SK-N-MC (cell line): ENCODE data around the gene ACTL8.

ENCODE experiments used
- DNase-seq: peaks from one replicate; pipeline ENCODE4 v3.0.0-alpha.2; 2011; ENCODE audit warnings: low read depth, low spot score
- H3K27ac ChIP-seq: fragments of 200-600 bp; sonication (generic); 2 replicates; pipeline ENCODE4 v1.5.1; 2016; ENCODE audit warnings: mixed run types
- H3K36me3 ChIP-seq: fragments of 200-600 bp; sonication (generic); 2 replicates; pipeline ENCODE4 v1.6.1; 2017; ENCODE audit warnings: antibody characterized with exemption, low read length, mixed read lengths; ENCODE audit not compliant: insufficient read depth
- H3K4me3 ChIP-seq: fragments of 200-600 bp; sonication (generic); 2 replicates; pipeline ENCODE4 v1.5.1; 2016
- H3K9ac ChIP-seq: fragments of 200-600 bp; sonication (generic); 2 replicates; pipeline ENCODE4 v1.8.0; 2017; ENCODE audit warnings: mixed run types, mixed read lengths; ENCODE audit not compliant: insufficient read length
- H3K9me3 ChIP-seq: fragments of 200-600 bp; sonication (generic); 2 replicates; pipeline ENCODE4 v1.6.1; 2017; ENCODE audit warnings: low read depth, mild to moderate bottlenecking, antibody characterized with exemption, low read length, moderate library complexity, mixed read lengths
- EZH2 ChIP-seq: fragments of 200-600 bp; sonication (generic); IDR thresholded peaks from one replicate; pipeline ENCODE4 v1.6.1; 2017; ENCODE audit warnings: antibody characterized with exemption
- FOXP2 ChIP-seq: optimal IDR thresholded peaks from 2 replicates; pipeline ENCODE3; 2011; ENCODE audit warnings: mild to moderate bottlenecking, moderate library complexity; ENCODE audit not compliant: insufficient read depth; ENCODE audit errors: extremely low read length, control extremely low read depth
- POLR2AphosphoS5 ChIP-seq: IDR thresholded peaks from 2 replicates; pipeline ENCODE4 v1.6.1; 2012; ENCODE audit warnings: mild to moderate bottlenecking, low read depth, low read length, borderline replicate concordance

ACTL8 gene, protein sequence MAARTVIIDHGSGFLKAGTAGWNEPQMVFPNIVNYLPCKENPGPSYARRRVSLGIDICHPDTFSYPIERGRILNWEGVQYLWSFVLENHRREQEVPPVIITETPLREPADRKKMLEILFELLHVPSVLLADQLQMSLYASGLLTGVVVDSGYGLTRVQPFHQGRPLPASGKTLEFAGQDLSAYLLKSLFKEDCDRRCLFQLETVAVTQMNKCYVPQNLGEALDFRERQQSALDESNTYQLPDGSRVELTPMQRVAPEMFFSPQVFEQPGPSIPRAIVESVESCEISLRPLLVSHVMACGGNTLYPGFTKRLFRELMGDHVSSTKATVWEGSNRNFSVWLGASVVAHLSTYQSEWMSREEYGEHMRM

DNA sequence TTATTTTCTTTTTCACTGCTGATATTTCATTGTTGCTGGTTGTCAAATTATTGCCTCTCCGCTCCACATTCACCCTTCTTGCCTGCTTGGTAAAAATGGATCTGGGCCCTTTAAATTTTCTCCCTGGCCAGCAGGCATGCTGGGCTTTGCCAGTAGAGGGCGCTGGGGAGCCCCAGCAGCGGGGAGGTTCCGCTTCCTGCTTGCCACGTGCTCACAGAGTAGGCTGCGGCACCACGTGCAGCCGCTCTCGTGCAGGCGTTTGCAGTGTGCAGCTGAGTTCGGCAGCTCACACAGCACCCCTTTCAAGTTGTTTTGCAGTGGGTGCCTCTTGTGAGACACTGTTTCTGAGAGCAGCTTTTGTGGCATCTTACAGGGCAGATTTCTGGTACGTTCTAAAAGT, at the start of gene ACTL8:
Gene ACTL8, plus strand, starts transcription at position 214 of the 400 bp plus-strand sequence. CDS start 67,676 bp downstream, outside the sequence.
- Histone ChIP-seq H3K4me3 (no peak within 1 kb of the TSS), H3K36me3 (no peaks in the 10 kb centered on the region), H3K9me3 (no peaks in the 10 kb centered on the region; the same call in 1 of the 2 replicates), H3K27ac (no peak within 1 kb of the TSS), H3K9ac (no peak within 1 kb of the TSS)
- no peak for DNase-seq
- TF ChIP-seq FOXP2 (no peak), POLR2AphosphoS5 (no peak), EZH2 (no peak)

DNA sequence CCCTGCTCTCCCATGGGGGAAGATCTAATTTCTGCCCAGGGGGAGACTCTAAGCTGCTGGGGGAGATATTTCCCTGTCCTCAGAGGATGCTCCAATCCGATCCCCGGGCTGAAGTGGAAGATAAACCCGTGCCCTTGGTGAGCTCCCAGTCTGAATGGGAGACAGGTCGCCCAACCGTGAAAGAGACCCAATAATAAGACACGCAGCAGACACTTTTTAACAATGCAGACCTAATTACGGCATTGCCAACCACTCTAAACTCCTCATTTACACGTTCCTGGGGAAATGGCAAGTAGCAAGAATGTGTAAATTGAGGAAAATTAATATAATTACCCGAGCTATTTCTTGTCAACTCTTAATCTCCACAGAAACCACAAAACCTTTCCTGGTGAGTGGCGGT, 48.7 kb upstream of the ACTL8 start:
- H3K9ac ChIP-seq, result no peak overlapping the region
- H3K27ac ChIP-seq, result no peak overlapping the region
- no peak for DNase-seq
- no peaks in the 10 kb centered on the region for H3K9me3 ChIP-seq
- H3K36me3 ChIP-seq, result no peaks in the 10 kb centered on the region
- TF ChIP-seq FOXP2, result no peak
- TF ChIP-seq POLR2AphosphoS5, result no peak
- no peak for TF ChIP-seq EZH2
- no peak overlapping the region for H3K4me3 ChIP-seq

DNA sequence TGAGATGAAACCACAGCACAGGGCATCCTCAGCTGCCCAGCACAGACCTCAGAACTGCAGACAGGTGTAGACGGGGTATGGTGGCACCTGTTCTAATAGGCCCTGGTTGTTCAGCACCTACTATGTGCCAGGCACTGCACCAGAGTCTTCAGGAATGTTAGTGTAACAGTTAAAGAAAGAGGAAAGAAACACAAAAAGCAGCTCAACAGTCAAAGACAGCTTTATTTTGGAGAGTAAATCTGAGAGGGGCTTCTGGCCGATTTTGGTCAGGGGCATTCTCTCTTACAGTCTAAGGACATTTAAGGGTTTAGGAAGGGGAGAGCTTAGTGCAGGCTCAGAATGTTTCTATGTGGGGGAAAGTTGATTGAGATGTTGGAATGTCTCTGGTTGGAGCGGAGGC, 45.2 kb upstream of the ACTL8 start:
- H3K9ac ChIP-seq, result no peak overlapping the region
- H3K36me3 ChIP-seq, result no peaks in the 10 kb centered on the region
- DNase-seq, result no peak
- H3K9me3 ChIP-seq, result no peaks in the 10 kb centered on the region
- H3K4me3 ChIP-seq, result no peak overlapping the region
- TF ChIP-seq FOXP2, result no peak
- TF ChIP-seq EZH2, result no peak
- no peak for TF ChIP-seq POLR2AphosphoS5
- no peak overlapping the region for H3K27ac ChIP-seq

DNA sequence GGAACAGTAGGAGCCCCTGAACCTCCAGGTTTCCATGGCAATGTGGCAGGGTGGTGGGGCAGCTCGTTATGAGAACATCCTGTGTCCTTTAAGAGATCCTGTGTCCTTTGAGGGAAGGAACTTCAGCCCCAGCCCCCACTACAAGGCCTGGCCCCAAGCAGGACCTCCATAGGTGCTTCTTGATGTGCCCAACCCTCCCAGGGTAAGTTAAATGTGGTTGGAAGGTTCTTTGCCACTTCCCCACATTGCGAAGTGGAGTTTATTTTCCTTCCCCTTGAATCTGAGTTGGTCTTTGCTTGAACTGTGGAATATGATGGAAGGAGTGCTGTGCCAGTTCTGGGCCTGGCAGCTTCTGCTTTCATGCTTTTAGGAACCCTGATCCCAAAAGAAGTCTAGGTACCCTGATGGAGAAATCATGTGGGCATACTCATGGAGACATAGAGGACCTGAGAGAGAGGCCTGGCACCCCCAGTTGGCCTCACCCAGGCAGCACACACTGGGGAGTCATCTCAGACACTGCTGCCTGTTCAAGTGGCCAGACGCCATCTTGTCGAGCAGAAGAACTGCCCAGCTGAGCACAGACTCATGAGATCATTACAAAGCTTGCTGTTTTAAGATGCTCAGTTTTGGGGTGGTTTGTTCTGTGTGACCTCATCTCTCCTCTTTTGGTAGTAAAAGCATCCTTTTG, 44.1 kb upstream of the ACTL8 start:
- no peak for TF ChIP-seq FOXP2
- TF ChIP-seq POLR2AphosphoS5, result no peak
- TF ChIP-seq EZH2, result no peak
- H3K36me3 ChIP-seq, result no peaks in the 10 kb centered on the region
- H3K4me3 ChIP-seq, result no peak overlapping the region
- no peak for DNase-seq
- H3K27ac ChIP-seq, result no peak overlapping the region
- no peaks in the 10 kb centered on the region for H3K9me3 ChIP-seq
- no peak overlapping the region for H3K9ac ChIP-seq

DNA sequence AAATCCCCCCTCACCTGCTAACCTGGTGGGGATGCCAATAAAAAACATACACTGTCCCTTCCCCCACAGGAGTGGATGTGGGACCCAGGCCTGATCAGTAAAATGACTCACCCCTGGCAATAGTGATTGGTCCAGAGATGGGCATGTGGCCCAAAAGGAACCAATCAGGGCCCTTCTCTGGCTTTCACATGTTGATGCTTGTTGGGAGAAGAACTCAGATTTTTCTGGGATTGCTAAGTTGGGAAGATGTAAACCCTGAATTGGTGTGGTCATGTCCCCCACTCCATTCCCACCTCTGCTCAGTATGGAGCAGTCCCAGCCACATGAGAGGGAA, 43.6 kb upstream of the ACTL8 start:
- H3K9ac ChIP-seq, result no peak overlapping the region
- no peak for TF ChIP-seq EZH2
- no peak for TF ChIP-seq POLR2AphosphoS5
- TF ChIP-seq FOXP2, result no peak
- H3K27ac ChIP-seq, result no peak overlapping the region
- H3K36me3 ChIP-seq, result no peaks in the 10 kb centered on the region
- DNase-seq, result no peak
- H3K9me3 ChIP-seq, result no peaks in the 10 kb centered on the region
- H3K4me3 ChIP-seq, result no peak overlapping the region

GRCh38 chr1:17711941-17712340, 43.2 kb upstream of the ACTL8 start:
- Histone ChIP-seq H3K4me3 (no peak overlapping the region), H3K9ac (no peak overlapping the region), H3K36me3 (no peaks in the 10 kb centered on the region), H3K27ac (no peak overlapping the region), H3K9me3 (no peaks in the 10 kb centered on the region)
- DNase-seq, result no peak
- TF ChIP-seq POLR2AphosphoS5 (no peak), EZH2 (no peak), FOXP2 (no peak)

- Histone ChIP-seq H3K4me3 (no peak overlapping the region), H3K36me3 (no peaks in the 10 kb centered on the region), H3K27ac (no peak overlapping the region), H3K9me3 (no peaks in the 10 kb centered on the region), H3K9ac (no peak overlapping the region)
- DNase-seq, result no peak
- no peak for TF ChIP-seq EZH2
- TF ChIP-seq POLR2AphosphoS5, result no peak
- TF ChIP-seq FOXP2, result no peak
These were observed 41.1 kb upstream of the ACTL8 start for GRCh38 chr1:17713993-17714392.

GRCh38 chr1:17717594-17718535, 37.3 kb upstream of the ACTL8 start:
- no peak for DNase-seq
- Histone ChIP-seq H3K27ac (no peak overlapping the region), H3K4me3 (no peak overlapping the region), H3K36me3 (no peaks in the 10 kb centered on the region), H3K9ac (no peak overlapping the region), H3K9me3 (no peaks in the 10 kb centered on the region)
- no peak for TF ChIP-seq FOXP2
- no peak for TF ChIP-seq EZH2
- no peak for TF ChIP-seq POLR2AphosphoS5
